Stimulated activated CD4-positive, alpha-beta T cell treated with anti-CD3 and anti-CD28 coated beads, Interleukin-4, amount 100 ng/mL, for 1 hour (primary cell): Measurements from ENCODE around the gene SLIT1.

Source experiments
- DNase-seq: peaks from one replicate; pipeline ENCODE4 v3.0.0-alpha.2; 2020

SLIT1 gene

DNA sequence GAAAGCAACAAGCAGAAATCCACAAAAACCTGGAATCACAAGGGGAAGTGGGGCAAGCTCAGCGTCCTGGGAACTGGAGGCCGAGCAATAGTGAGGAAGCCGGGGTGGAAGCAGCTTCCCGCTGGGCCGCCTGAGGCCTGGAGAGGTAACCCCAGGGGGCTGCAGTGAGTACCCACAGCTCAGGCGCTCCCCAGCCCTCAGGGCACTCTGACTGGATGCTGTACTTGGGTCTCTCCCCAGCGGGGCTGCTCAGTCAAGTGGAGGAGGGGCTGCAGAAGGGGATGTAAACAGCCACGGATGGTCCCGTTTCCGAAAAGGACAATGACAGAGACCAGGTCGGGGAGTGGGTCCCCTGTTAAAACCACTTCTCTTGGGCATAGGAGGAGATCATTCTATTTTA, 50.3 kb downstream of the SLIT1 start:
- DNase-seq: no peak

DNA sequence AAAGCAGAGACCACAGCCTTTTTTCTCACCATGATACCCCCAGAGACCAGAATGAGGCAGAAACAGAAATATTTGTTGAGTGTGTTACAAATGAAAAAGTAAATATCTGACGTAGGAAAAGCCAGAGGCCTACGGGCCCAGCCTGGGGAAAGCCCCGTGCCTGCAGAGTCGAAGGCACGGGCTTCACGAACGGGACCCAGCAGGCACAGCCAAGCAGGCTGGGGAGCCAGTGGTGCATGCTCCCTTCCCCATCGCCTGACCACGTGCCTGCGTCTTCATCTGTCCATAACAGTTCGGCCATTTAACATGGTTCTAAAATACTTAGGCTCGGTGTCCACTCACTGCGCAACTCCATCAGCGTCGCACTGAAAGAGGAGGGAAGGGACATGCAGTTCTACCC, 50.8 kb downstream of the SLIT1 start:
- DNase-seq: no peak

GRCh38 chr10:97134110-97134509, 51.6 kb downstream of the SLIT1 start:
- no peak for DNase-seq

GRCh38 chr10:97132273-97132672, 53.5 kb downstream of the SLIT1 start:
- no peak for DNase-seq

- no peak for DNase-seq
Measured at GRCh38 chr10:97131666-97132065, 54.1 kb downstream of the SLIT1 start.

DNA sequence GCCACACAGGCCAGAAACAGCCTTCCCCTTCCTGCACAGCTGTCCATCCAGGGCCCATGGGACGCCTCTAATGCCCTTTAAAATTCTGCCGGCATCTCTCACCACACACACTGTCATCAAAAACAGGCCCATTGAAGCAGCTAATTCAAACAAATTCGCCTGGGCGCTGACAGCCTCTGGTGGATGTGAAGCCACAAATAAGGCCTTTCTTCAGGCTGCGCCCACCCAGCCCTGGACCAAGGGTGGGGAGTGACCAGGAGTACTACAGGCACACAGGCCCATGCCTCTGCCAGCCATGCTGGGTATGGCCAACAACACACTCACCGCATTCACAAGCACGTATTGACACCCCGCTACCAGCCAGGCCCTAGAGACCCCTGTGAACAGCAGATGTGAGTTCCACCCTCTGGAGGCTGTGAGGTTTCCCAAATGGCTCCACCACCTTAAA, 54.6 kb downstream of the SLIT1 start:
- DNase-seq: no peak

DNA sequence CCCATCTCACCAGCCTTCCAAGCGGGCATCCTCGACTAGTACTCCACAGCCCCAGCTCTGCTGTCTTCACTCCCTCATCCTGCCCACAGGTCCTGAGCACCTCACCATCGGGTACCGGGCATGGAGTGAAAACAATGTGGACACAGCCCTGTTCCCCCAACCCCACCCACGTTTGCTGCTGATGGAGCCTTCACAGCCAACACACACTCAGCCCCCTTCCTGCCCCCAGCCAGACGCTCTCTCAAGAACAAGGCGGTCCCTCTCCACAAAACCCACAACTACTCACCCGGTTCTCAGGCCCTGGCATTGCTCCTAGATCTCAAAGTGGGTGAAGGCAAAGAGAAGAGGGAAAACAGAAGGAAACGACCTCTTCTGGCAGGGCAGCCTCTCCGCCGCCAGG, 56.1 kb downstream of the SLIT1 start:
- DNase-seq: no peak

GRCh38 chr10:97128516-97129154, 57.1 kb downstream of the SLIT1 start:
- DNase-seq: no peak

DNA sequence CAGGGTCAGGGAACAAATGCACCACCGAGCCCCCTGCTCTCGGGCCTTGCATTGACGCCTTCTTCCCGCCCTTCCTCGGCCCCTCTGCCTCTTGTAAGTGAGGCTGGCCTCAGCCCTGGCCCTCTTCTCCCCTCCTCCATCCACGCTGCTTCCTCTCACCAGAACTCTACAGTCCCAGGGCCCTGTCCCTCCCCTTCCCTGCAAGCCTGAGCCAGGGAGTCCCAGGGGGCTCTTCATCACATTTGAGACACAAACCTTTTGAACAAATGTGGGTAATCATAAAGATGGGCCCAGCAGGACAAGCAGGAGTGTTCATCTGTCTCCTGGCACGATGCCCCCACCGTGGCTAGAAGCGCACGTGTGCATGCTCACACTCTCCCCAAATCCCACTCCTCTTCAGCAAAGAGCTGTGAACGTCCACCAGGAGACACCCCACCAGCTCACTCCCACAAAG, 57.7 kb downstream of the SLIT1 start:
- DNase-seq: no peak

GRCh38 chr10:97127509-97127908, 58.2 kb downstream of the SLIT1 start:
- DNase-seq: no peak

GRCh38 chr10:97124211-97124610, 61.5 kb downstream of the SLIT1 start:
- no peak for DNase-seq

GRCh38 chr10:97123765-97124164, 62.0 kb downstream of the SLIT1 start:
- no peak for DNase-seq

GRCh38 chr10:97121041-97121440, 64.7 kb downstream of the SLIT1 start:
- DNase-seq: no peak

- DNase-seq: no peak
Measured at GRCh38 chr10:97120370-97120769, 65.4 kb downstream of the SLIT1 start.

DNA sequence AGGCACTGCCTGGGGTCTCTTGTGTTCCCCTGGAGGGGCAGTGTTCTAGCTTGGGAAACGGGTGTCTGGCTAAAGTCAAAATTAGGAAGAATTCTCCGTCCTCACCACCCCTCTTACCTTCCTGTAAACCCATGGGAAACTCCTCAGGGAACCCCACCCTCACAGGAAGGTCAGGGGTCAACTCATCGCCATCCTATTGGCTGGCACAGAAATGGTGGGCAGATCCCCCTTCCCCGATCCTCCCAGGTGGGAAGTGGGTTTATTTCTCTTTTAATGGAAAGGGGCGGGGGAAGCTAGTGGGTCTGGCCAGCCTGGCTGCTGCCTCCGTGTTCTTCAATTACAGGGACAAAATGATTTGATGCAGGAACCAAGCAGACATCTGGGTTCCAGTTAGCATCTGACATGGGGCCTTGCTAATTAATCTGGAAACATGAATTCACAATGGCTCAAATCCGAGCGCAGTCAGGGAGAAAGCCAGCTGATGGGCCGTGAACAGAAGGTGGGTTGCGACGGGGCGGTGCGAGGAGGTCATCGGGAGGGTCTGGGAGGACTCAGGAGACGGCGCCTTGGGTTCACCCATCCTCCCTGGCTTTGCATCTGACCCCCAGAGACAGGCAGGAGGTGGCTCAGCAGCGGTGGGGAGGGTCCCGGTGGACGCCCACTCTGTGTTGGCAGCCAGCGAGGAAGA, 66.6 kb downstream of the SLIT1 start:
- DNase-seq: no peak

DNA sequence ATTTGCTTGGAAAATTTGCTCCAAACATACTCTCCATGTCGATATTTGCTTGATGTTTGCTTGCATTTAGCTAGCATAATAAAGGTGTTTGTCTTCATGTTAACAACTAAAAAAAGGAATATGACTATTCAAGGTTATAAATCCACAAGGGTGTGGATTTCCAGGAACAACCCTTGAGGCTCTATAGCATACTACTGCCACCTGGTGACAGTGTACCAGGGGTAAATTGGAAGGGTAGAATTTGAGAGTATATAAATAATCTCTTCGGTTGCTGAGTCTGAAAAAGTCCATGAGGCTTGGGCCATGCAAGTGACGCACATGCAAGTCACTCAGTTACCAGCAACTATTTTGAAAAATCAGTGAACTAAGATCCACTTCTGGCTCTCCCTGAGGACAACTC, 68.4 kb downstream of the SLIT1 start:
- no peak for DNase-seq

DNA sequence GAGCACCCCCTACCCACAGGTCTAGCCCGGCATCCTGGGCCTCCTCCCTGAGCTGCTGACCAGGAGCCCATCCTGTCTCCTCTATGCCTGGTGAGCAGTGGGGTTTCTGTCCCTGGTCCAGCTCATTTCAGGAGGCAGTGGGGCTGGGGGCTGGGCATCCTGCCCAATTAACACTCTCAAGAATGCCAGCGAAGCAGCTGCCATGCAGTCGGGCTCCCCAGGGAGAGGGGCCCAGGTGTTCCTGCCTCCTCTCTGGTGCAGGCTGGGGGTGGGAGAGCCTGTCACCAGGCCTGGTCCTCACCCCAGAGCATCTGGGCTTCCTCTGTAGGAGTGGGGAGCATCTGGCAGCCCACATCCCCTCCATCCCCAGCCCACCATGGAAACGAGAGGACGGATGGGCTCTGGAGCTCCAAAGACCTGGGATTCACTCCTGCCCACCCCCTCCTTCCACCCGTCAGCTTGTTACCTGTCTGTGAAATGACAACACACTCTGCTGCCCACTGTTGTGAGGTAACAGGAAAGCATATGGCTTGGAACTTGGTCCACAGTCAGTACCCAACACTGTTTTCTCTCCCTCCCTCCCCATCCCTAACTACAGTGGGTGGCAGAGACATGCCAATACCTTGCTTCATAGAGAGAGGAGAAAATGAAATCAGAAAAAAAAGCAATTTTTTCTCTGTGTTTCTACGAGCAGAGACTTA, 69.1 kb downstream of the SLIT1 start:
- DNase-seq: no peak

GRCh38 chr10:97115846-97116245, 69.9 kb downstream of the SLIT1 start:
- DNase-seq: no peak

DNA sequence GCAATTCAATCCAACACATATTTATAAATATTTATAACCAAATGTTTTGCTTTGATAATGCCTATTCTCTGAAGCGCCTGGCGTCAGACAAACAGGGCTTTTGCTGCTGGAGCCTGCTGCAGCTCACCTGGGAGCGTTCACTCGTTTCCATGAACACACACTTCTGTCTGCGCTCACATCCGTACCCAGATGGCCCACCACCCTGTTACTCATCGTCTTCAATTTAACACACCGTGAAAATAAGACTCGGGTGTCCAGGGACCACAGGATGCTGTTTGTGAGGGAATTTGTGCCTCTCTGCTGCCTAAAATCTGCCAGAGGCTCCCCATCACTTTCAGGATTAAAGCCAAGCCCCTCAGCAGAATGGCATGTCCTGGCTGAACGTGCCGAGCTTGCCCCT, 74.1 kb downstream of the SLIT1 start:
- DNase-seq: no peak

- no peak for DNase-seq
Measured at GRCh38 chr10:97109547-97109946, 76.2 kb downstream of the SLIT1 start.

GRCh38 chr10:97107551-97107950, 78.2 kb downstream of the SLIT1 start:
- DNase-seq: no peak

- DNase-seq: no peak
Measured at GRCh38 chr10:97106207-97106606, 79.6 kb downstream of the SLIT1 start.

GRCh38 chr10:97105303-97105702, 80.5 kb downstream of the SLIT1 start:
- no peak for DNase-seq
